ENCODE measurements around the gene PSMA6. TPM values are rescaled to one million over a fixed set of nuclear protein-coding genes. Genes with fewer than 3 reads are reported as not detected.
A peak's percentile ranks its signal among the peaks of the same experiment; 100 is the strongest.

PSMA6 gene
- total and polyA plus RNA-seq, 2 of the 13 experiments (the other 11 are each of a cell fraction or from before 2014, with no cell fraction given) = 525 to 1,109 TPM

DNA sequence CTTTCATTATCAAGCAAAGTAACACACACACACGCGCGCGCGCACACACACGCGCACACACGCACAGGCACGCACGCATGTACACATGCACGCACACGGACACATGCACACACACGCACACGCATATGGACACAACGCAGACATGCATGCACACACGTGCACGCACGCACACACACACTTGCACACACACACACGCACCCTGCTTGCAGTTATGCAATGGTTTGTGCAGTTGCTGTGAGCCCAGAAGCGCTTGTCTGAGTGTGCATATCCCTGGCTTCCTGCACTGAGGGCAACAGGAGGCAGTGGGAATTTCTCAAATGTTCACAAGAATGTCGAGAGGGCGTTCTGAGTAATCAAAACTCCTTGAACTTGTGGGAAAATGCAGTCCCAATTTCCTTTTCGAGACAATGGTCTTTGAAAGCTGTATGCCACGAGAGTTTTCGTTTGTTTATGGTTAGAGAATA lies 70.8 kb downstream of the PSMA6 start (continued):
- TF ChIP-seq JDP2 (CRISPR knock-in tag; IDR thresholded peaks at IDR 0.05; ENCODE audit: borderline replicate concordance) (no peak), ZKSCAN8 (CRISPR knock-in tag; IDR thresholded peaks at IDR 0.05; ENCODE audit: borderline replicate concordance) (no peak), ZNF260 (CRISPR knock-in tag; IDR thresholded peaks at IDR 0.05; ENCODE audit: borderline replicate concordance, low read depth) (no peak), NFRKB (IDR thresholded peaks at IDR 0.05) (no peak), MIXL1 (CRISPR knock-in tag; IDR thresholded peaks at IDR 0.05) (no peak), ZNF543 (CRISPR knock-in tag; IDR thresholded peaks at IDR 0.05) (no peak), MBNL3 (CRISPR knock-in tag; conservative IDR thresholded peaks at IDR 0.05) (no peak), ZNF501 (CRISPR knock-in tag; IDR thresholded peaks at IDR 0.05) (no peak; the same call in 1 of the 2 replicates), ZBTB7B (CRISPR knock-in tag; IDR thresholded peaks at IDR 0.05) (no peak), ZNF619 (CRISPR knock-in tag; IDR thresholded peaks at IDR 0.05) (peak; percentile 74; the same call in 1 of the 2 replicates), YY1 (IDR thresholded peaks at IDR 0.05; ENCODE audit: insufficient read depth, insufficient replicate concordance, low read depth, low read length) (no peak), HDAC2 (CRISPR knock-in tag; IDR thresholded peaks at IDR 0.05) (no peak), ESRRA (CRISPR knock-in tag; IDR thresholded peaks at IDR 0.05; ENCODE audit: low read depth) (no peak), CENPT (CRISPR knock-in tag; IDR thresholded peaks at IDR 0.05; ENCODE audit: low read depth) (0 out of 2 replicates have a peak, but pooled peaks have one; percentile 66), ZNF251 (CRISPR knock-in tag; IDR thresholded peaks at IDR 0.05) (peak; percentile 90; the same call in 1 of the 2 replicates)
- TF ChIP-seq, protein P1, sequence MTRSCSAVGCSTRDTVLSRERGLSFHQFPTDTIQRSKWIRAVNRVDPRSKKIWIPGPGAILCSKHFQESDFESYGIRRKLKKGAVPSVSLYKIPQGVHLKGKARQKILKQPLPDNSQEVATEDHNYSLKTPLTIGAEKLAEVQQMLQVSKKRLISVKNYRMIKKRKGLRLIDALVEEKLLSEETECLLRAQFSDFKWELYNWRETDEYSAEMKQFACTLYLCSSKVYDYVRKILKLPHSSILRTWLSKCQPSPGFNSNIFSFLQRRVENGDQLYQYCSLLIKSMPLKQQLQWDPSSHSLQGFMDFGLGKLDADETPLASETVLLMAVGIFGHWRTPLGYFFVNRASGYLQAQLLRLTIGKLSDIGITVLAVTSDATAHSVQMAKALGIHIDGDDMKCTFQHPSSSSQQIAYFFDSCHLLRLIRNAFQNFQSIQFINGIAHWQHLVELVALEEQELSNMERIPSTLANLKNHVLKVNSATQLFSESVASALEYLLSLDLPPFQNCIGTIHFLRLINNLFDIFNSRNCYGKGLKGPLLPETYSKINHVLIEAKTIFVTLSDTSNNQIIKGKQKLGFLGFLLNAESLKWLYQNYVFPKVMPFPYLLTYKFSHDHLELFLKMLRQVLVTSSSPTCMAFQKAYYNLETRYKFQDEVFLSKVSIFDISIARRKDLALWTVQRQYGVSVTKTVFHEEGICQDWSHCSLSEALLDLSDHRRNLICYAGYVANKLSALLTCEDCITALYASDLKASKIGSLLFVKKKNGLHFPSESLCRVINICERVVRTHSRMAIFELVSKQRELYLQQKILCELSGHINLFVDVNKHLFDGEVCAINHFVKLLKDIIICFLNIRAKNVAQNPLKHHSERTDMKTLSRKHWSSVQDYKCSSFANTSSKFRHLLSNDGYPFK (CRISPR knock-in tag; IDR thresholded peaks at IDR 0.05; ENCODE audit: borderline replicate concordance) = no peak; the same call in 1 of the 2 replicates
- TF ChIP-seq, protein P2, sequence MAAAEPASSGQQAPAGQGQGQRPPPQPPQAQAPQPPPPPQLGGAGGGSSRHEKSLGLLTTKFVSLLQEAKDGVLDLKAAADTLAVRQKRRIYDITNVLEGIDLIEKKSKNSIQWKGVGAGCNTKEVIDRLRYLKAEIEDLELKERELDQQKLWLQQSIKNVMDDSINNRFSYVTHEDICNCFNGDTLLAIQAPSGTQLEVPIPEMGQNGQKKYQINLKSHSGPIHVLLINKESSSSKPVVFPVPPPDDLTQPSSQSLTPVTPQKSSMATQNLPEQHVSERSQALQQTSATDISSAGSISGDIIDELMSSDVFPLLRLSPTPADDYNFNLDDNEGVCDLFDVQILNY (CRISPR knock-in tag; conservative IDR thresholded peaks at IDR 0.05) = no peak
- TF ChIP-seq, protein P3, sequence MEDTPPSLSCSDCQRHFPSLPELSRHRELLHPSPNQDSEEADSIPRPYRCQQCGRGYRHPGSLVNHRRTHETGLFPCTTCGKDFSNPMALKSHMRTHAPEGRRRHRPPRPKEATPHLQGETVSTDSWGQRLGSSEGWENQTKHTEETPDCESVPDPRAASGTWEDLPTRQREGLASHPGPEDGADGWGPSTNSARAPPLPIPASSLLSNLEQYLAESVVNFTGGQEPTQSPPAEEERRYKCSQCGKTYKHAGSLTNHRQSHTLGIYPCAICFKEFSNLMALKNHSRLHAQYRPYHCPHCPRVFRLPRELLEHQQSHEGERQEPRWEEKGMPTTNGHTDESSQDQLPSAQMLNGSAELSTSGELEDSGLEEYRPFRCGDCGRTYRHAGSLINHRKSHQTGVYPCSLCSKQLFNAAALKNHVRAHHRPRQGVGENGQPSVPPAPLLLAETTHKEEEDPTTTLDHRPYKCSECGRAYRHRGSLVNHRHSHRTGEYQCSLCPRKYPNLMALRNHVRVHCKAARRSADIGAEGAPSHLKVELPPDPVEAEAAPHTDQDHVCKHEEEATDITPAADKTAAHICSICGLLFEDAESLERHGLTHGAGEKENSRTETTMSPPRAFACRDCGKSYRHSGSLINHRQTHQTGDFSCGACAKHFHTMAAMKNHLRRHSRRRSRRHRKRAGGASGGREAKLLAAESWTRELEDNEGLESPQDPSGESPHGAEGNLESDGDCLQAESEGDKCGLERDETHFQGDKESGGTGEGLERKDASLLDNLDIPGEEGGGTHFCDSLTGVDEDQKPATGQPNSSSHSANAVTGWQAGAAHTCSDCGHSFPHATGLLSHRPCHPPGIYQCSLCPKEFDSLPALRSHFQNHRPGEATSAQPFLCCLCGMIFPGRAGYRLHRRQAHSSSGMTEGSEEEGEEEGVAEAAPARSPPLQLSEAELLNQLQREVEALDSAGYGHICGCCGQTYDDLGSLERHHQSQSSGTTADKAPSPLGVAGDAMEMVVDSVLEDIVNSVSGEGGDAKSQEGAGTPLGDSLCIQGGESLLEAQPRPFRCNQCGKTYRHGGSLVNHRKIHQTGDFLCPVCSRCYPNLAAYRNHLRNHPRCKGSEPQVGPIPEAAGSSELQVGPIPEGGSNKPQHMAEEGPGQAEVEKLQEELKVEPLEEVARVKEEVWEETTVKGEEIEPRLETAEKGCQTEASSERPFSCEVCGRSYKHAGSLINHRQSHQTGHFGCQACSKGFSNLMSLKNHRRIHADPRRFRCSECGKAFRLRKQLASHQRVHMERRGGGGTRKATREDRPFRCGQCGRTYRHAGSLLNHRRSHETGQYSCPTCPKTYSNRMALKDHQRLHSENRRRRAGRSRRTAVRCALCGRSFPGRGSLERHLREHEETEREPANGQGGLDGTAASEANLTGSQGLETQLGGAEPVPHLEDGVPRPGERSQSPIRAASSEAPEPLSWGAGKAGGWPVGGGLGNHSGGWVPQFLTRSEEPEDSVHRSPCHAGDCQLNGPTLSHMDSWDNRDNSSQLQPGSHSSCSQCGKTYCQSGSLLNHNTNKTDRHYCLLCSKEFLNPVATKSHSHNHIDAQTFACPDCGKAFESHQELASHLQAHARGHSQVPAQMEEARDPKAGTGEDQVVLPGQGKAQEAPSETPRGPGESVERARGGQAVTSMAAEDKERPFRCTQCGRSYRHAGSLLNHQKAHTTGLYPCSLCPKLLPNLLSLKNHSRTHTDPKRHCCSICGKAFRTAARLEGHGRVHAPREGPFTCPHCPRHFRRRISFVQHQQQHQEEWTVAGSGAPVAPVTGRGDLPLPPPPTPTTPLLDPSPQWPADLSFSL (CRISPR knock-in tag; IDR thresholded peaks at IDR 0.05) = peak; percentile 95
- TF ChIP-seq, protein P4, sequence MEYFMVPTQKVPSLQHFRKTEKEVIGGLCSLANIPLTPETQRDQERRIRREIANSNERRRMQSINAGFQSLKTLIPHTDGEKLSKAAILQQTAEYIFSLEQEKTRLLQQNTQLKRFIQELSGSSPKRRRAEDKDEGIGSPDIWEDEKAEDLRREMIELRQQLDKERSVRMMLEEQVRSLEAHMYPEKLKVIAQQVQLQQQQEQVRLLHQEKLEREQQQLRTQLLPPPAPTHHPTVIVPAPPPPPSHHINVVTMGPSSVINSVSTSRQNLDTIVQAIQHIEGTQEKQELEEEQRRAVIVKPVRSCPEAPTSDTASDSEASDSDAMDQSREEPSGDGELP (IDR thresholded peaks at IDR 0.05; ENCODE audit: borderline replicate concordance, low read depth) = no peak
